Measurements from ENCODE around the gene DENND1A. TPM values are rescaled to one million over a fixed set of nuclear protein-coding genes. Genes with fewer than 3 reads are reported as not detected.

DENND1A gene
- total RNA-seq, 1 donor from 2014 or later: 12.7 TPM

DNA sequence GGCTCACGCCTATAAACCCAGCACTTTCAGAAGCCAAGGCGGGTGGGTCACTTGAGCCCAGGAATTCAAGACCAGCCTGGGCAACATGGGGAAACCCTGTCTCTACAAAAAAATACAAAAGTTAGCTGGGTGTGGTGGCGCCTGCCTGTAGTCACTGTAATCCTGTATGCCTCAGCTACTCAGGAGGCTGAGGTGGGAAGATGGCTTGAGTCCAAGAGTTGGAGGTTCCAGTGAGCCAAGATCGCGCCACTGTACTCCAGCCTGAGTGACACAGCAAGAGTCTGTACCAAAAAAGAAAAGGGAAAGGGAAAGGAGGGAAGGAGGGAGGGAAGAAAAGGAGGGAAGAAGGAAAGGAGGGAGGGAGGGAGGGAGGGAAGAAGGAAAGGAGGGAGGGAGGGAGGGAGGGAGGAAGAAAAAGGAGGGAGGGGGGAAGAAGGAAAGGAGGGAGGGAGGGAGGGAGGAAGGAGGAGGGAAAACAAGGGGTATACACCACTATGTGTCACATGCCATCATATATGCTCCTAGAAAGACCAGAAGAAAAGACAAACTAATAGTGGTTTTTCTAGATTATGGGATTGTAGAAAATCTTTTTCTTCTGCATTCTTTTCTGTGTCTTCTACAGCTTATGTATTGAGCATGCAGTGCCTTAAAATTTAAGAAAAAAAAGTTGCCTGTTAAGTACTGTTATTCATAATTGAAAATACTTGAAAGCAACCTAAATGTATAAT is 240.1 kb downstream of the DENND1A start:
- Histone ChIP-seq H3K9me3 (ENCODE audit: insufficient read depth, low read depth, low read length) (no peaks in the 10 kb centered on the region), H3K36me3 (ENCODE audit: insufficient read depth, low read length) (no peaks in the 10 kb centered on the region), H3K27ac (ENCODE audit: low read depth, low read length) (no peak overlapping the region), H2AFZ (ENCODE audit: low read depth, low read length) (no peak overlapping the region), H3K9ac (ENCODE audit: low read length) (no peak overlapping the region), H4K20me1 (ENCODE audit: insufficient read depth, low read length) (no peaks in the 10 kb centered on the region), H3K4me3 (ENCODE audit: insufficient read depth, low read depth, low read length) (no peak overlapping the region), H3K79me2 (ENCODE audit: insufficient read depth, low read length) (no peaks in the 10 kb centered on the region), H3K4me2 (ENCODE audit: low read length) (no peak overlapping the region), H3K27me3 (ENCODE audit: insufficient read depth, low read length) (no peaks in the 10 kb centered on the region), H3K4me1 (ENCODE audit: insufficient read depth, low read length) (no peaks in the 10 kb centered on the region)
- Mint-ChIP-seq H3K27ac (ENCODE audit: unreplicated experiment) (no peak overlapping the region), H3K9me3 (ENCODE audit: unreplicated experiment) (peaks cover 8% of the 10 kb centered on the region), H3K4me1 (ENCODE audit: low read depth, unreplicated experiment) (no peaks in the 10 kb centered on the region), H3K27me3 (ENCODE audit: low read depth, unreplicated experiment) (no peaks in the 10 kb centered on the region), H3K36me3 (ENCODE audit: low read depth, unreplicated experiment) (no peaks in the 10 kb centered on the region), H3K4me3 (ENCODE audit: unreplicated experiment) (no peak overlapping the region)
- FAIRE-seq (no peak), DNase-seq (ENCODE audit: low read depth) (no peak)
- TF ChIP-seq, protein P1, sequence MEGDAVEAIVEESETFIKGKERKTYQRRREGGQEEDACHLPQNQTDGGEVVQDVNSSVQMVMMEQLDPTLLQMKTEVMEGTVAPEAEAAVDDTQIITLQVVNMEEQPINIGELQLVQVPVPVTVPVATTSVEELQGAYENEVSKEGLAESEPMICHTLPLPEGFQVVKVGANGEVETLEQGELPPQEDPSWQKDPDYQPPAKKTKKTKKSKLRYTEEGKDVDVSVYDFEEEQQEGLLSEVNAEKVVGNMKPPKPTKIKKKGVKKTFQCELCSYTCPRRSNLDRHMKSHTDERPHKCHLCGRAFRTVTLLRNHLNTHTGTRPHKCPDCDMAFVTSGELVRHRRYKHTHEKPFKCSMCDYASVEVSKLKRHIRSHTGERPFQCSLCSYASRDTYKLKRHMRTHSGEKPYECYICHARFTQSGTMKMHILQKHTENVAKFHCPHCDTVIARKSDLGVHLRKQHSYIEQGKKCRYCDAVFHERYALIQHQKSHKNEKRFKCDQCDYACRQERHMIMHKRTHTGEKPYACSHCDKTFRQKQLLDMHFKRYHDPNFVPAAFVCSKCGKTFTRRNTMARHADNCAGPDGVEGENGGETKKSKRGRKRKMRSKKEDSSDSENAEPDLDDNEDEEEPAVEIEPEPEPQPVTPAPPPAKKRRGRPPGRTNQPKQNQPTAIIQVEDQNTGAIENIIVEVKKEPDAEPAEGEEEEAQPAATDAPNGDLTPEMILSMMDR (IDR thresholded peaks at IDR 0.05; ENCODE audit: insufficient read depth, low read depth, low read length): no peak
- no peak for TF ChIP-seq EZH2 (IDR thresholded peaks at IDR 0.05; ENCODE audit: insufficient read depth, low read length)

DNA sequence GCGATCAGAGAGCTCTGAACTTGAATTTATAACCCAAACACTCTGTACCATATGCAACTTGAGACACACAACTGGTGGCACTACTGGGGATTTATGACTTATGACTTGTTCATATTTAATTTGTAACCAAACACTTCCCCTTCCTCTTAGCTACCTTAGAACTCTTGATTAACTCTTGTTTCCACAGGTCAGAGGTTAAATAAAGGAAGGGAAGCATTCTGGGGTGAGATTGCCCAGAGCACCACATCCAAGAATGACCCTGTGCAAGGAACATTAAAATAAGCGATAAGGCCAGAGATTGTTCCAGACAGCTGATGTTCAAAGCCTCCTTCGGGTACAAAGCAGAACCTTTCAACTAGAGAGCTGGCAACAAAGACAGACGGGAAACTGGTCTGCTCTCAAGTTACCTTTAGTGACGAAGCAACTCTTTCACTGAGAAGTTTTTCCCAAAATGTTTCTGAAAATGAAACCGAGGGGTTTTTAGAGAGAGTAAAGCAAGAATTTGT is 242.6 kb downstream of the DENND1A start:
- Histone ChIP-seq H3K79me2 (ENCODE audit: insufficient read depth, low read length) (no peaks in the 10 kb centered on the region), H4K20me1 (ENCODE audit: insufficient read depth, low read length) (peaks cover 8% of the 10 kb centered on the region), H3K4me1 (ENCODE audit: insufficient read depth, low read length) (no peaks in the 10 kb centered on the region), H3K27ac (ENCODE audit: low read depth, low read length) (no peak overlapping the region), H3K4me2 (ENCODE audit: low read length) (no peak overlapping the region), H2AFZ (ENCODE audit: low read depth, low read length) (no peak overlapping the region), H3K9ac (ENCODE audit: low read length) (no peak overlapping the region), H3K27me3 (ENCODE audit: insufficient read depth, low read length) (no peaks in the 10 kb centered on the region), H3K9me3 (ENCODE audit: insufficient read depth, low read depth, low read length) (no peaks in the 10 kb centered on the region), H3K36me3 (ENCODE audit: insufficient read depth, low read length) (no peaks in the 10 kb centered on the region), H3K4me3 (ENCODE audit: insufficient read depth, low read depth, low read length) (no peak overlapping the region)
- peaks cover 7% of the 10 kb centered on the region for H3K9me3 Mint-ChIP-seq (ENCODE audit: unreplicated experiment)
- peaks cover 3% of the 10 kb centered on the region for H3K36me3 Mint-ChIP-seq (ENCODE audit: low read depth, unreplicated experiment)
- H3K4me1 Mint-ChIP-seq (ENCODE audit: low read depth, unreplicated experiment): peaks cover 10% of the 10 kb centered on the region
- H3K27me3 Mint-ChIP-seq (ENCODE audit: low read depth, unreplicated experiment): no peaks in the 10 kb centered on the region
- no peak overlapping the region for H3K27ac Mint-ChIP-seq (ENCODE audit: unreplicated experiment)
- no peak for TF ChIP-seq EZH2 (IDR thresholded peaks at IDR 0.05; ENCODE audit: insufficient read depth, low read length)
- TF ChIP-seq, protein P1 (IDR thresholded peaks at IDR 0.05; ENCODE audit: insufficient read depth, low read depth, low read length): no peak
- FAIRE-seq (no peak), DNase-seq (ENCODE audit: low read depth) (no peak)
- no peak overlapping the region for H3K4me3 Mint-ChIP-seq (ENCODE audit: unreplicated experiment)

DNA sequence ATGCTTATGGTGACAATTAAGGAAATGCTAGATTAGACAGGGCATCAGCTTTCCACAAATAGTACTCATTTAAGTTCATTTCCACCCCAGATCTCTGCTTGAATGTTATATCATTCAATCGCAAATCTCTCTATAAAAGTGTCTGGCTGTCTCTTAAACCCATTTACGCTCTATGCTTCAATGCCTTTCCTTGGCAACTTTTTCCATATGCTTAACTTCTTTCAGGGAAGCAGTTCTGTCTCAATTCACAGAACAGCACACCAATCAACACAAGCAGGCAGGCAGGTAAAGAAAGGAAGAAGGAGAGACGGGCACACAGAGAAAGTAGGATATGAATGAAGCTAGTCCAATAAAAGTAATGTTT is 243.1 kb downstream of the DENND1A start:
- H3K4me3 Mint-ChIP-seq (ENCODE audit: unreplicated experiment): no peak overlapping the region
- Histone ChIP-seq H3K27me3 (ENCODE audit: insufficient read depth, low read length) (no peaks in the 10 kb centered on the region), H3K36me3 (ENCODE audit: insufficient read depth, low read length) (no peaks in the 10 kb centered on the region), H3K4me1 (ENCODE audit: insufficient read depth, low read length) (no peaks in the 10 kb centered on the region), H3K4me3 (ENCODE audit: insufficient read depth, low read depth, low read length) (no peak overlapping the region), H3K27ac (ENCODE audit: low read depth, low read length) (no peak overlapping the region), H3K9me3 (ENCODE audit: insufficient read depth, low read depth, low read length) (no peaks in the 10 kb centered on the region), H3K79me2 (ENCODE audit: insufficient read depth, low read length) (no peaks in the 10 kb centered on the region), H2AFZ (ENCODE audit: low read depth, low read length) (no peak overlapping the region), H3K4me2 (ENCODE audit: low read length) (no peak overlapping the region), H3K9ac (ENCODE audit: low read length) (no peak overlapping the region), H4K20me1 (ENCODE audit: insufficient read depth, low read length) (peaks cover 8% of the 10 kb centered on the region)
- H3K9me3 Mint-ChIP-seq (ENCODE audit: unreplicated experiment): peaks cover 8% of the 10 kb centered on the region
- FAIRE-seq (no peak), DNase-seq (ENCODE audit: low read depth) (no peak)
- H3K4me1 Mint-ChIP-seq (ENCODE audit: low read depth, unreplicated experiment): peaks cover 10% of the 10 kb centered on the region
- H3K27me3 Mint-ChIP-seq (ENCODE audit: low read depth, unreplicated experiment): no peaks in the 10 kb centered on the region
- H3K27ac Mint-ChIP-seq (ENCODE audit: unreplicated experiment): no peak overlapping the region
- H3K36me3 Mint-ChIP-seq (ENCODE audit: low read depth, unreplicated experiment): peaks cover 3% of the 10 kb centered on the region
- TF ChIP-seq EZH2 (IDR thresholded peaks at IDR 0.05; ENCODE audit: insufficient read depth, low read length): no peak
- TF ChIP-seq, protein P1 (IDR thresholded peaks at IDR 0.05; ENCODE audit: insufficient read depth, low read depth, low read length): no peak

All from astrocyte (in vitro differentiated cells and primary cell).